Sigmoid colon (tissue), 7 donors: Measurements from ENCODE around the gene MRGPRX1. TPM values are rescaled to one million over a fixed set of nuclear protein-coding genes. Genes with fewer than 3 reads are reported as not detected.
"Not testable (repeated sequence)": the region's sequence is repeated elsewhere in the genome, so short reads cannot be mapped to it uniquely, and the experiment has no call there.

ENCODE experiments used
- DNase-seq: peaks from one replicate; pipeline ENCODE4 v3.0.0-alpha.2; 2019
- H3K27ac ChIP-seq, 4 donors: fragments of 200-600 bp; sonication (generic); one replicate each; pipeline ENCODE4 v1.5.1; 2016 to 2019; ENCODE audit warnings: mild to moderate bottlenecking in 1 of 4
- H3K27me3 ChIP-seq, 3 donors: fragments of 200-600 bp; sonication (generic); one replicate each; pipeline ENCODE4 v1.5.1; 2019; ENCODE audit warnings: mild to moderate bottlenecking in 1 of 3
- H3K36me3 ChIP-seq, 4 donors: fragments of 200-600 bp; sonication (generic); one replicate each; pipeline ENCODE4 v1.5.1; 2016 to 2019
- H3K4me1 ChIP-seq, 4 donors: fragments of 200-600 bp; sonication (generic); one replicate each; pipeline ENCODE4 v1.5.1; 2017 to 2019
- H3K4me3 ChIP-seq, 4 donors: fragments of 200-600 bp; sonication (generic); one replicate each; pipeline ENCODE4 v1.5.1; 2017 to 2019; ENCODE audit warnings: mild to moderate bottlenecking in 2 of 4, moderate library complexity in 1 of 4
- H3K9me3 ChIP-seq, 4 donors: fragments of 200-600 bp in 3 of 4; sonication (generic) in 3 of 4; one replicate each; pipeline versions ENCODE4 v1.5.1 to v1.6.1; 2013 to 2019
- CTCF ChIP-seq, 4 experiments: fragments of 450-650 bp in 3 of 4; fragments of 200-600 bp in 1 of 4; IDR thresholded peaks; one replicate each; pipeline ENCODE4 v1.5.1; 2016 to 2019; ENCODE audit warnings: antibody characterized with exemption in 4 of 4, mild to moderate bottlenecking in 3 of 4, moderate library complexity in 2 of 4
- EP300 ChIP-seq, 4 donors: sonication (generic); formaldehyde crosslinking; IDR thresholded peaks; one replicate each; pipeline ENCODE4 v1.6.1; 2017; ENCODE audit warnings: antibody characterized with exemption in 4 of 4
- POLR2A ChIP-seq, 2 donors: fragments of 450-650 bp; IDR thresholded peaks; one replicate each; pipeline ENCODE4 v1.6.1; 2016; ENCODE audit warnings: antibody characterized with exemption in 2 of 2, mild to moderate bottlenecking in 2 of 2, moderate library complexity in 2 of 2
- POLR2AphosphoS5 ChIP-seq, 4 donors: sonication (generic); formaldehyde crosslinking; IDR thresholded peaks; one replicate each; pipeline ENCODE4 v1.6.1; 2017; ENCODE audit warnings: antibody characterized with exemption in 4 of 4
- WGBS, 2 donors: extraction: QIAGEN DNeasy Blood & Tissue Kit; methylation state at CpG; one replicate each; pipeline ENCODE4 v1.1.7; 2013; 5-methylcytosine and 5-hydroxymethylcytosine counted together
- intact Hi-C: fragments of 100-400 bp; cut with DNase I; formaldehyde crosslinking; loops from one replicate; pipeline ENCODE4 v1.15.1; 2023
- polyA plus RNA-seq, 3 donors: library from polyadenylated mRNA; stranded (reverse); fragments of 200-250 nt; gene quantifications; one replicate each; pipeline ENCODE4 v1.2.3, GENCODE V29; 2013
- total RNA-seq, 4 donors: library from RNA; depleted of rRNA; stranded (reverse); fragments of >200 nt; gene quantifications; one replicate each; pipeline ENCODE4 v1.1.0, GENCODE V29; 2016
- donor health status: healthy with polysubstance abuse.
- donor health status: Bipolar disorder and iron deficiency.
- donor health status: healthy.

Gene MRGPRX1
- total and polyA plus RNA-seq, 7 donors: not detected

DNA sequence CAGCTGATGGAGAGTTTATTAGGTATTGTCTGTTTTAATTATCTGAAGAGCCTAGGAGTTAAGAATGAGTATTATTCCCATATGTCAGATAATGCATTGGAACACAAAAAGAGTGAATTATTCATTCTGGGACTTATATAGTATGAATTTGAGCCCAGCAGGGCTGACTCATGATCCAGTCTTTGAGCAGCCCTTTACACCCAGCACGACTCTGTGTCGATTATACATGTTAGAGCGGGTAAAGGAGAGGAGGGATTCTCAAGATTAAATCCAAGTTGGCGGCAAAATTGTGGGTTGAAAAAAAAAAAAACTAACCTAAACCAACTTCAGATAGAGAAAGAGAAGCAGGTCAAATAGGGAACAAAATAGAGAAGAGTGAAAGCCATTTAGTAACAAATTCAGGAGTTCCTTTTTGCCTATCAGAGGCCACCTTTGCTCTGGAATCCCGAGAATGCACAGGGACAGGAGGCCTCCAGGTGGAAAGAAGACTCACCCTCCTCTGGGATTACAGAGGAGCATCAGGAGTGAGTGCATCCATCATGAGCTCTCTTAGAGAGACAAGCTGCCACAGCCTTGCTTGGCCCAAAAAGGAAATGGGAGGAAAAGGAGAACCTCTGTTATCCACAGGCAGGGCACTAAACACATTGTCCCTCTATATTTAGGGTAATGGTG is 3.1 kb downstream of the MRGPRX1 start:
- Histone ChIP-seq H3K27ac (no peak overlapping the region), H3K4me3 (no peak overlapping the region), H3K27me3 (no peaks in the 10 kb centered on the region), H3K36me3 (no peaks in the 10 kb centered on the region), H3K4me1 (no peaks in the 10 kb centered on the region), H3K9me3 (no peaks in the 10 kb centered on the region)
- intact Hi-C loops: no loop called here
- WGBS, 2 donors: 76 to 80% methylated on average over 5 of the region's 5 CpGs
- DNase-seq: no peak
- TF ChIP-seq POLR2AphosphoS5 (IDR thresholded peaks at IDR 0.05): no peak
- TF ChIP-seq POLR2A (IDR thresholded peaks at IDR 0.05): no peak
- no peak for TF ChIP-seq EP300 (IDR thresholded peaks at IDR 0.05)
- TF ChIP-seq CTCF (IDR thresholded peaks at IDR 0.05): no peak

DNA sequence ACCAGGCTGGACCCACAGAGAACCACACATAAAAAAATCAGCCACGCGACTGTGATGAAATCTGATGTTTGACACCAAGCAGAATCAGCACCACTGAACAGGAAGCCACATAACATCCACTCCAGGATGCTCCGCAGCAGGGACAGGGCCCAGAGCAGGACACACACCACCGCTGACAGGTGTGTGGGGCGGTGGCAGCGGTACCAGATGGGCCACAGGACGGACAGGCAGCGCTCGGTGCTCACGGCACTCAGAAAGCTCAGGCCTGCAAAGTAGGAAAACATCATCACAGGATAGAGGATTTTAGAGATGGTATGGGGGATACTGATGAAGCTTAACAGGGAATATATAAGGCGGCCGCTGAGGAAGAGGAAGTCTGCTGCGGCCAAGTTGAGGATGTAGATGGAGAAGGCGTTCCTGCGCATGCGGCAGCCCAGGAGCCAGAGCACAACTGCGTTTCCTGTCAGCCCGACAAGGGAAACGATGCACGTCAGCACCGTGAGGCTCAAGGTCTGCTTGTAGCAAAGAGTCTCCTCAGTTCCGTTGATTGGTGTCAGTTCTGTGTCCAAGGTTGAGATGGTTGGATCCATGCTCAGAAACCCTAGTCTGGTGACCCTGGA is 4.9 kb downstream of the MRGPRX1 start:
- intact Hi-C loops: no loop called here
- Histone ChIP-seq H3K4me1 (no peaks in the 10 kb centered on the region), H3K36me3 (no peaks in the 10 kb centered on the region), H3K9me3 (no peaks in the 10 kb centered on the region), H3K27ac (no peak overlapping the region), H3K4me3 (no peak overlapping the region), H3K27me3 (no peaks in the 10 kb centered on the region)
- 80 to 93% methylated on average over 22 of the region's 22 CpGs for WGBS, 2 donors
- DNase-seq: no peak
- TF ChIP-seq EP300 (IDR thresholded peaks at IDR 0.05) (no peak), POLR2AphosphoS5 (IDR thresholded peaks at IDR 0.05) (no peak), POLR2A (IDR thresholded peaks at IDR 0.05) (no peak), CTCF (IDR thresholded peaks at IDR 0.05) (no peak)

- WGBS, 2 donors: 84 to 92% methylated on average over 3 of the region's 3 CpGs
- Histone ChIP-seq H3K36me3 (no peaks in the 10 kb centered on the region), H3K9me3 (no peaks in the 10 kb centered on the region), H3K4me3 (no peak overlapping the region), H3K4me1 (no peaks in the 10 kb centered on the region), H3K27me3 (no peaks in the 10 kb centered on the region), H3K27ac (no peak overlapping the region)
- DNase-seq: no peak
- TF ChIP-seq POLR2A (IDR thresholded peaks at IDR 0.05) (no peak), POLR2AphosphoS5 (IDR thresholded peaks at IDR 0.05) (no peak), CTCF (IDR thresholded peaks at IDR 0.05) (no peak), EP300 (IDR thresholded peaks at IDR 0.05) (no peak)
- intact Hi-C loops: no loop called here
These were observed 11.5 kb downstream of the MRGPRX1 start for GRCh38 chr11:18927550-18928322.

DNA sequence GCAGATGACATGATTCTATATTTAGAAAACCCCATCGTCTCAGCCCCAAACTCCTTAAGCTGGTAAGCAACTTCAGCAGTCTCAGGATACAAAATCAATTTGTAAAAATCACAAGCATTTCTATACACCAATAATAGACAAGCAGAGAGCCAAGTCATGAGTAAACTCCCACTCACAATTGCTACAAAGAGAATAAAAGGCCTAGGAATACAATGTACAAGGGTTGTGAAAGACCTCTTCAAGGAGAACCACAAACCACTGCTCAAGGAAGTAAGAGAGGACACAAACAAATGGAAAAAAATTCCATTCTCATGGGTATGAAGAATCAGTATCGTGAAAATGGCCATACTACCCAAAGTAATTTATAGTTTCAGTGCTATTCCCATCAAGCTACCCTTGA is 13.8 kb downstream of the MRGPRX1 start:
- H3K4me3 ChIP-seq, H3K27ac ChIP-seq, H3K4me1 ChIP-seq, DNase-seq, H3K36me3 ChIP-seq, intact Hi-C loops, H3K27me3 ChIP-seq, H3K9me3 ChIP-seq: not testable (repeated sequence)
- 66 to 83% methylated on average over 2 of the region's 2 CpGs for WGBS, 2 donors

- no peak for DNase-seq
- H3K27ac ChIP-seq: no peak overlapping the region
- no peaks in the 10 kb centered on the region for H3K9me3 ChIP-seq
- H3K36me3 ChIP-seq: no peaks in the 10 kb centered on the region
- no peak overlapping the region for H3K4me3 ChIP-seq
- no peak for TF ChIP-seq EP300 (IDR thresholded peaks at IDR 0.05)
- no peaks in the 10 kb centered on the region for H3K4me1 ChIP-seq
- intact Hi-C loops: no loop called here
- 47 to 66% methylated on average over 2 of the region's 2 CpGs for WGBS, 2 donors
- H3K27me3 ChIP-seq: no peaks in the 10 kb centered on the region
These were observed 26.3 kb downstream of the MRGPRX1 start for GRCh38 chr11:18912883-18913282.
